Measurements from ENCODE around the gene KIAA1549. TPM values are rescaled to one million over a fixed set of nuclear protein-coding genes. Genes with fewer than 3 reads are reported as not detected.
"Not testable (repeated sequence)": the region's sequence is repeated elsewhere in the genome, so short reads cannot be mapped to it uniquely, and the experiment has no call there.

The KIAA1549 gene
- total RNA-seq, 1 donor from 2014 or later = 1.3 TPM

- no peak overlapping the region for H3K4me3 Mint-ChIP-seq (ENCODE audit: low read depth)
Observed at GRCh38 chr7:138987686-138988085, 6.5 kb upstream of the KIAA1549 start.

GRCh38 chr7:138982204-138982623 is 1.0 kb upstream of the KIAA1549 start:
- Mint-ChIP-seq H3K27ac (no peak overlapping the region), H3K4me3 (ENCODE audit: low read depth) (peak overlapping the region; percentile 38), H3K9me3 (peaks cover 3% of the 10 kb centered on the region), H3K4me1 (ENCODE audit: low read depth) (peaks cover 15% of the 10 kb centered on the region), H3K36me3 (ENCODE audit: low read depth) (no peaks in the 10 kb centered on the region), H3K27me3 (ENCODE audit: low read depth) (peaks cover 61% of the 10 kb centered on the region)
- DNase-seq (ENCODE audit: low spot score) = no peak
- intact Hi-C loops (cut with micrococcal nuclease) = loop anchor here (5.0 kb wide), 2 partner anchors 80 to 250 kb away; partner anchors contain the start of gene UBN2

More at GRCh38 chr7:138987686-138988085, 6.5 kb upstream of the KIAA1549 start:
- Mint-ChIP-seq H3K27ac (no peak overlapping the region), H3K36me3 (ENCODE audit: low read depth) (no peaks in the 10 kb centered on the region), H3K27me3 (ENCODE audit: low read depth) (peaks cover 27% of the 10 kb centered on the region), H3K9me3 (peaks cover 10% of the 10 kb centered on the region), H3K4me1 (ENCODE audit: low read depth) (peaks cover 14% of the 10 kb centered on the region)
- intact Hi-C loops (cut with micrococcal nuclease) = no loop called here
- DNase-seq (ENCODE audit: low spot score) = no peak

GRCh38 chr7:138980563-138981291 is 462 bp downstream of the KIAA1549 start:
- Mint-ChIP-seq H3K36me3 (ENCODE audit: low read depth) (no peaks in the 10 kb centered on the region), H3K27ac (peak overlapping the region; percentile 47), H3K4me3 (ENCODE audit: low read depth) (peak overlapping the region; percentile 81), H3K9me3 (no peaks in the 10 kb centered on the region), H3K4me1 (ENCODE audit: low read depth) (peaks cover 15% of the 10 kb centered on the region), H3K27me3 (ENCODE audit: low read depth) (peaks cover 55% of the 10 kb centered on the region)
- DNase-seq (ENCODE audit: low spot score) = no peak
- intact Hi-C loops (cut with micrococcal nuclease) = loop anchor here (2.0 to 5.0 kb wide), 3 partner anchors 78 to 252 kb away; partner anchors contain the start of gene UBN2

- Mint-ChIP-seq H3K36me3 (ENCODE audit: low read depth) (no peaks in the 10 kb centered on the region), H3K27me3 (ENCODE audit: low read depth) (peaks cover 56% of the 10 kb centered on the region), H3K4me1 (ENCODE audit: low read depth) (peaks cover 15% of the 10 kb centered on the region), H3K27ac (no peak overlapping the region), H3K4me3 (ENCODE audit: low read depth) (peak overlapping the region; percentile 81), H3K9me3 (no peaks in the 10 kb centered on the region)
- DNase-seq (ENCODE audit: low spot score) = no peak
- intact Hi-C loops (cut with micrococcal nuclease) = loop anchor here (2.0 to 5.0 kb wide), 3 partner anchors 78 to 252 kb away; partner anchors contain the start of gene UBN2
Observed at GRCh38 chr7:138979988-138980562, 1.1 kb downstream of the KIAA1549 start.

- Mint-ChIP-seq H3K36me3 (ENCODE audit: low read depth) (no peaks in the 10 kb centered on the region), H3K4me1 (ENCODE audit: low read depth) (peaks cover 15% of the 10 kb centered on the region), H3K4me3 (ENCODE audit: low read depth) (peak overlapping the region; percentile 43), H3K9me3 (no peaks in the 10 kb centered on the region), H3K27ac (no peak overlapping the region), H3K27me3 (ENCODE audit: low read depth) (peaks cover 61% of the 10 kb centered on the region)
- no peak for DNase-seq (ENCODE audit: low spot score)
- intact Hi-C loops (cut with micrococcal nuclease) = no loop called here
Observed at GRCh38 chr7:138979226-138979979, 1.8 kb downstream of the KIAA1549 start.

- intact Hi-C loops (cut with micrococcal nuclease) = no loop called here
- no peak overlapping the region for H3K4me3 Mint-ChIP-seq (ENCODE audit: low read depth)
- DNase-seq (ENCODE audit: low spot score) = no peak
- no peak overlapping the region for H3K27ac Mint-ChIP-seq
- H3K36me3 Mint-ChIP-seq (ENCODE audit: low read depth) = no peaks in the 10 kb centered on the region
- no peaks in the 10 kb centered on the region for H3K9me3 Mint-ChIP-seq
- peaks cover 15% of the 10 kb centered on the region for H3K4me1 Mint-ChIP-seq (ENCODE audit: low read depth)
- H3K27me3 Mint-ChIP-seq (ENCODE audit: low read depth) = peaks cover 61% of the 10 kb centered on the region
Observed at GRCh38 chr7:138978541-138979184, 2.5 kb downstream of the KIAA1549 start.

- DNase-seq (ENCODE audit: low spot score); intact Hi-C loops (cut with micrococcal nuclease); H3K4me3 Mint-ChIP-seq (ENCODE audit: low read depth); H3K9me3 Mint-ChIP-seq; H3K27ac Mint-ChIP-seq; H3K36me3 Mint-ChIP-seq (ENCODE audit: low read depth); H3K4me1 Mint-ChIP-seq (ENCODE audit: low read depth): not testable (repeated sequence)
- H3K27me3 Mint-ChIP-seq (ENCODE audit: low read depth) = peaks cover 52% of the 10 kb centered on the region
Observed at GRCh38 chr7:138976161-138976560, 5.0 kb downstream of the KIAA1549 start.

- H3K27ac Mint-ChIP-seq = no peak overlapping the region
- H3K4me3 Mint-ChIP-seq (ENCODE audit: low read depth) = no peak overlapping the region
- peaks cover 5% of the 10 kb centered on the region for H3K4me1 Mint-ChIP-seq (ENCODE audit: low read depth)
- no peak for DNase-seq (ENCODE audit: low spot score)
- intact Hi-C loops (cut with micrococcal nuclease) = no loop called here
- peaks cover 50% of the 10 kb centered on the region for H3K27me3 Mint-ChIP-seq (ENCODE audit: low read depth)
- no peaks in the 10 kb centered on the region for H3K36me3 Mint-ChIP-seq (ENCODE audit: low read depth)
- no peaks in the 10 kb centered on the region for H3K9me3 Mint-ChIP-seq
Observed at GRCh38 chr7:138975343-138976104, 5.7 kb downstream of the KIAA1549 start.

- Mint-ChIP-seq H3K36me3 (ENCODE audit: low read depth) (no peaks in the 10 kb centered on the region), H3K27ac (no peak overlapping the region), H3K9me3 (no peaks in the 10 kb centered on the region), H3K4me1 (ENCODE audit: low read depth) (peaks cover 1% of the 10 kb centered on the region), H3K27me3 (ENCODE audit: low read depth) (peaks cover 42% of the 10 kb centered on the region), H3K4me3 (ENCODE audit: low read depth) (no peak overlapping the region)
- no peak for DNase-seq (ENCODE audit: low spot score)
- intact Hi-C loops (cut with micrococcal nuclease) = no loop called here
Observed at GRCh38 chr7:138974675-138975292, 6.4 kb downstream of the KIAA1549 start.

- Mint-ChIP-seq H3K27ac (no peak overlapping the region), H3K4me1 (ENCODE audit: low read depth) (peaks cover 1% of the 10 kb centered on the region), H3K4me3 (ENCODE audit: low read depth) (no peak overlapping the region), H3K9me3 (no peaks in the 10 kb centered on the region), H3K27me3 (ENCODE audit: low read depth) (peaks cover 35% of the 10 kb centered on the region), H3K36me3 (ENCODE audit: low read depth) (no peaks in the 10 kb centered on the region)
- intact Hi-C loops (cut with micrococcal nuclease) = no loop called here
- DNase-seq (ENCODE audit: low spot score) = no peak
Observed at GRCh38 chr7:138974103-138974502, 7.1 kb downstream of the KIAA1549 start.

- DNase-seq (ENCODE audit: low spot score) = no peak
- peaks cover 20% of the 10 kb centered on the region for H3K27me3 Mint-ChIP-seq (ENCODE audit: low read depth)
- no peaks in the 10 kb centered on the region for H3K9me3 Mint-ChIP-seq
- no peak overlapping the region for H3K4me3 Mint-ChIP-seq (ENCODE audit: low read depth)
- H3K27ac Mint-ChIP-seq = no peak overlapping the region
- no peaks in the 10 kb centered on the region for H3K36me3 Mint-ChIP-seq (ENCODE audit: low read depth)
- H3K4me1 Mint-ChIP-seq (ENCODE audit: low read depth) = no peaks in the 10 kb centered on the region
- intact Hi-C loops (cut with micrococcal nuclease) = no loop called here
Observed at GRCh38 chr7:138970952-138971351, 10.2 kb downstream of the KIAA1549 start.
